ENCODE data around the gene SART1.

Gene SART1

DNA sequence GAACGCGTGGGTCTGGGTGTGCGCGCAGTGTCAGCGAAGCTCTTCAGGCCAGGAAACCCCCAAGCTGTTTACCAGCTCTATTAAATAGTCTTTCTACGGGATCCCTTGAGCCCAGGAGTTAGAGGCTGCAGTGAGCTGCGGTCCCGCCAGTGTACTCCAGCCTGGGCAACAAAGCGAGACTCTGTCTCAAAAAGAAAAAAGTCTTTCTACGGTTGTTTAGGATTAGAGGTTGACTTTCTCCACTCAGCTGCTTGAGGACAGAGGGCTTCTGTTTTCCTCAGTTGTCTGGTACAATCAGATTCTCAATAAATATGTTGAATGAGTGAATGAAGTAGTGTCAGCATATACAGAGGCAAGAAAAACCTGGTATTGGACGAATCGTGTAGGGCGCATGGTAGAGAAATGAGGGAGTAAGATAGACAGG lies 619 bp downstream of the SART1 start:
- H3K36me3 ChIP-seq (ENCODE audit: control insufficient read depth, insufficient read depth, low read length): peaks cover 29% of the 10 kb centered on the region
- H3K27me3 ChIP-seq (replicated peaks; ENCODE audit: control insufficient read depth, insufficient read depth, low read length): no peaks in the 10 kb centered on the region
- no peak for DNase-seq (ENCODE audit: extremely low read depth, insufficient read length)
- TF ChIP-seq, protein P1, sequence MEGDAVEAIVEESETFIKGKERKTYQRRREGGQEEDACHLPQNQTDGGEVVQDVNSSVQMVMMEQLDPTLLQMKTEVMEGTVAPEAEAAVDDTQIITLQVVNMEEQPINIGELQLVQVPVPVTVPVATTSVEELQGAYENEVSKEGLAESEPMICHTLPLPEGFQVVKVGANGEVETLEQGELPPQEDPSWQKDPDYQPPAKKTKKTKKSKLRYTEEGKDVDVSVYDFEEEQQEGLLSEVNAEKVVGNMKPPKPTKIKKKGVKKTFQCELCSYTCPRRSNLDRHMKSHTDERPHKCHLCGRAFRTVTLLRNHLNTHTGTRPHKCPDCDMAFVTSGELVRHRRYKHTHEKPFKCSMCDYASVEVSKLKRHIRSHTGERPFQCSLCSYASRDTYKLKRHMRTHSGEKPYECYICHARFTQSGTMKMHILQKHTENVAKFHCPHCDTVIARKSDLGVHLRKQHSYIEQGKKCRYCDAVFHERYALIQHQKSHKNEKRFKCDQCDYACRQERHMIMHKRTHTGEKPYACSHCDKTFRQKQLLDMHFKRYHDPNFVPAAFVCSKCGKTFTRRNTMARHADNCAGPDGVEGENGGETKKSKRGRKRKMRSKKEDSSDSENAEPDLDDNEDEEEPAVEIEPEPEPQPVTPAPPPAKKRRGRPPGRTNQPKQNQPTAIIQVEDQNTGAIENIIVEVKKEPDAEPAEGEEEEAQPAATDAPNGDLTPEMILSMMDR (IDR thresholded peaks at IDR 0.05; ENCODE audit: insufficient read depth, low read length, poor library complexity, severe bottlenecking): no peak
- H3K4me3 ChIP-seq (replicated peaks; ENCODE audit: low read depth, low read length): peak overlapping the region; percentile 82

DNA sequence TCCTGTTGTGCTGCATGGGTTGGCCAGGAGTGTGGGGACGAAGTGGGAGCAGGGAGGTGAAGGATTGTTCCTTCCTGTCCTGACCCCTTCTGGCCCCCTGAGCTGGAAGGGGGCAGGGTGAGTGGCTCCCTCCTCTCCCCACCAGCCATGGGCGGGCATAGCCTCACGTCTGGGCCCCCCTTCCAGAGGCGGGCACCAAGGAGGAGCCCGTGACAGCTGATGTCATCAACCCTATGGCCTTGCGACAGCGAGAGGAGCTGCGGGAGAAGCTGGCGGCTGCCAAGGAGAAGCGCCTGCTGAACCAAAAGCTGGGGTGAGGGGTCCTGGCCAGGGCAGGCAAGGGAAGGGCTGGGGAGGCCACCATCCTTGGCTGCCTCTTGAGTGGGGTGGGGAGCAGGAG lies 3.4 kb downstream of the SART1 start:
- no peak overlapping the region for H3K4me3 ChIP-seq (replicated peaks; ENCODE audit: low read depth, low read length)
- DNase-seq (ENCODE audit: extremely low read depth, insufficient read length): no peak
- H3K27me3 ChIP-seq (replicated peaks; ENCODE audit: control insufficient read depth, insufficient read depth, low read length): no peaks in the 10 kb centered on the region
- TF ChIP-seq, protein P1 (IDR thresholded peaks at IDR 0.05; ENCODE audit: insufficient read depth, low read length, poor library complexity, severe bottlenecking): no peak
- peaks cover 40% of the 10 kb centered on the region for H3K36me3 ChIP-seq (ENCODE audit: control insufficient read depth, insufficient read depth, low read length)

DNA sequence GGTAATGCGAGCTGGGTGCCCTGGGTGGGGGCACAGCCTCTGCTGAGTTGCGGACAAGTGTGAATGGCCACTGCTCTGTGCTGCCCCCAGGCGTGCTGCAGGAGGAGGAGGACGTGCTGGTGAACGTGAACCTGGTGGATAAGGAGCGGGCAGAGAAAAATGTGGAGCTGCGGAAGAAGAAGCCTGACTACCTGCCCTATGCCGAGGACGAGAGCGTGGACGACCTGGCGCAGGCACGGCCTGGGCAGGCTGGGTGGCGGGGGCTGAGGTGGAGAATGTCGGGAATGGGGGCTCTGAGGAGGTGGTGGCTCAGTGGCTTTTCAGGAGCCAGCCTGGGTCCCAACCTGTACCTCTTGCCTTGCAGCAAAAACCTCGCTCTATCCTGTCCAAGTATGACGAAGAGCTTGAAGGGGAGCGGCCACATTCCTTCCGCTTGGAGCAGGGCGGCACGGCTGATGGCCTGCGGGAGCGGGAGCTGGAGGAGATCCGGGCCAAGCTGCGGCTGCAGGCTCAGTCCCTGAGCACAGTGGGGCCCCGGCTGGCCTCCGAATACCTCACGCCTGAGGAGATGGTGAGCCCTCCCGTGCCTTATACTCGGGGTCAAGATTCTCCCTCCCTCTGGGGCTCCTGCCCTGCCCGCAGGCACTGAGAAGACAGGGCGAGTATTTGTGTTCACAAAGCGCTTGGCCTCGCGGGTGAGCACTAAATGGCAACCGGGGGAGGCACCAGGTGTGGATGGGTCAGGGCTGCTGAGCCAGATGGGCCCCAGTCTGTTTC lies 4.6 kb downstream of the SART1 start:
- no peak for DNase-seq (ENCODE audit: extremely low read depth, insufficient read length)
- Histone ChIP-seq H3K4me3 (replicated peaks; ENCODE audit: low read depth, low read length) (no peak overlapping the region), H3K36me3 (ENCODE audit: control insufficient read depth, insufficient read depth, low read length) (peaks cover 40% of the 10 kb centered on the region), H3K27me3 (replicated peaks; ENCODE audit: control insufficient read depth, insufficient read depth, low read length) (no peaks in the 10 kb centered on the region)
- TF ChIP-seq, protein P1 (IDR thresholded peaks at IDR 0.05; ENCODE audit: insufficient read depth, low read length, poor library complexity, severe bottlenecking): no peak

DNA sequence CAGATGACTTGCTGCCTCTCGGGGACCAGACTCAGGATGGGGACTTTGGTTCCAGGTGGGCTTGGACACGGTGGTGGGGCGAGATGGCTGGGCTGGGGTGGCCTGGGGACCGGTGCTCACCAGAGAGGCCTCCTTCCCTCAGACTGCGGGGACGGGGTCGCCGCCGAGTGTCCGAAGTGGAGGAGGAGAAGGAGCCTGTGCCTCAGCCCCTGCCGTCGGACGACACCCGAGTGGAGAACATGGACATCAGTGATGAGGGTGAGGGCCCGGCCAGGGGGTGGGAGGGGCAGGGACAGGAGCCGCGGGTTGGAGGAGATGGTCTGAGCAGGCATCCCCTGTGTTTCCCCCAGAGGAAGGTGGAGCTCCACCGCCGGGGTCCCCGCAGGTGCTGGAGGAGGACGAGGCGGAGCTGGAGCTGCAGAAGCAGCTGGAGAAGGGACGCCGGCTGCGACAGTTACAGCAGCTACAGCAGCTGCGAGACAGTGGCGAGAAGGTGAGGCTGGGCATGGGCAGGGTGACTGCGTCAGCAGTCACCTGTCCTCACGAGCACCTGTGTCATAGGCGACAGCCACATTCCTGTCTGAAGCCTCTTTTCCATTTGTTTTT lies 5.9 kb downstream of the SART1 start:
- H3K4me3 ChIP-seq (replicated peaks; ENCODE audit: low read depth, low read length): no peak overlapping the region
- peaks cover 43% of the 10 kb centered on the region for H3K36me3 ChIP-seq (ENCODE audit: control insufficient read depth, insufficient read depth, low read length)
- no peak for DNase-seq (ENCODE audit: extremely low read depth, insufficient read length)
- no peaks in the 10 kb centered on the region for H3K27me3 ChIP-seq (replicated peaks; ENCODE audit: control insufficient read depth, insufficient read depth, low read length)
- TF ChIP-seq, protein P1 (IDR thresholded peaks at IDR 0.05; ENCODE audit: insufficient read depth, low read length, poor library complexity, severe bottlenecking): no peak

DNA sequence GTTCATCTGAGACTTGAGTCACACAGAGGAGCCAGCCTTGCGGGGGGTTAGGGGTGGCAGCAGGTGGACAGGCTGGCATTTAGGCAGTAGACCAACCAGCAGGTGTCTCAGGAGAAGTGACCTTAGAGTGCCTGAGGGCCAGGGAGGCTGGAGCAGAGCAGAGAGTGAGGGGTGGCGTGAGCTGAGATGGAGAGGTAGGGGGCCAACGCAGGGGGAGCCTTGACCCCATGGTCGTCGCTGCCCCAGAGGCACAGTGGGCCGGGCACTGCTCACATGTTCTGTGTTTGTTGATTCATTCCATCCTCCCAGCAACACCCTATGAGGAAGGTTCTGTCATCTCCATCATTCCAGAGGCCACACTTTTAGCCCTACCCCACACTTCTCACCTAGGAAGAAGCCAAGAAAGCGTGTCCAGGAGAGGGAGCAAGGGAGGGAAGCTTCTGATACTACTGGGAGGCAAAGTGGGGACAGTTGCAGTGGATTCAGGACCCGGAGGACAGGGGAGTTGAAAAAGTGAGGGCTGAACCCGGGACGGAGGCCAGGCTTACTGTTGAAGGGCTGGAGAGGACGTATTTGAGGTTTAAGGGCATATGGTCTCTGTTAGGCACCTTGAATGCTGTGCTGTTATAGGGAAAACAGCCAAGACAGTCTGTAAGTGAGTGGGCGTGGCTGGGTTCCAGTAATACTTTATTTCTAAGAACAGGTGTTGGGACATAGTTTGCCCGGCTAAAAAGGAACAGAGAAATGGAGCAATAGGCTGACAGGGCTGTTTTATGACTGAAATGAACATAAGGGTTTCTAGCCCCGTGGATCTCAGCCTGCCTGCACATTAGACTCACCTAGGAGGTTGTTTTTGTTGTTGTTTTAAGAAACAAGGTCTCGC lies 7.3 kb downstream of the SART1 start:
- H3K36me3 ChIP-seq (ENCODE audit: control insufficient read depth, insufficient read depth, low read length): peaks cover 46% of the 10 kb centered on the region
- no peak overlapping the region for H3K4me3 ChIP-seq (replicated peaks; ENCODE audit: low read depth, low read length)
- TF ChIP-seq, protein P1 (IDR thresholded peaks at IDR 0.05; ENCODE audit: insufficient read depth, low read length, poor library complexity, severe bottlenecking): no peak
- no peak for DNase-seq (ENCODE audit: extremely low read depth, insufficient read length)
- no peaks in the 10 kb centered on the region for H3K27me3 ChIP-seq (replicated peaks; ENCODE audit: control insufficient read depth, insufficient read depth, low read length)

Data from GM06990 (cell line).